WTC11 (cell line): ENCODE measurements around the gene UQCC2. TPM values are rescaled to one million over a fixed set of nuclear protein-coding genes. Genes with fewer than 3 reads are reported as not detected.

Experiments
- ATAC-seq: fragments of 200-7000 bp; cut with Tn5 transposase; 2 replicates; pipeline ENCODE4 v1.10.0; 2021; ENCODE audit warnings: mild to moderate bottlenecking, moderate library complexity
- CTCF ChIA-PET: fragments of 300-600 bp; sonication (Branson Sonifier 250); formaldehyde crosslinking; loops from one replicate; lab custom pipeline; 2021; ENCODE audit warnings: antibody characterized with exemption; lab: Charles Lee
- POLR2A ChIA-PET: fragments of 350-600 bp; sonication (Branson Sonifier 250); formaldehyde crosslinking; loops from one replicate; lab custom pipeline; 2021; ENCODE audit warnings: antibody characterized with exemption; lab: Charles Lee
- DNase-seq: peaks from one replicate; pipeline ENCODE4 v3.0.0; 2021; ENCODE audit warnings: low spot score
- H3K27ac Mint-ChIP-seq: 2 replicates; pipeline ENCODE4 v1.8.0; 2021; ENCODE audit warnings: mixed read lengths
- H3K27me3 Mint-ChIP-seq: 2 replicates; pipeline ENCODE4 v1.8.0; 2021; ENCODE audit warnings: low read depth, mild to moderate bottlenecking, moderate library complexity, mixed read lengths
- H3K36me3 Mint-ChIP-seq: 2 replicates; pipeline ENCODE4 v1.8.0; 2021; ENCODE audit warnings: mixed read lengths
- H3K4me1 Mint-ChIP-seq: 2 replicates; pipeline ENCODE4 v1.8.0; 2022; ENCODE audit warnings: mixed read lengths
- H3K4me3 Mint-ChIP-seq: 2 replicates; pipeline ENCODE4 v1.8.0; 2021; ENCODE audit warnings: mild to moderate bottlenecking, moderate library complexity, mixed read lengths
- H3K9me3 Mint-ChIP-seq: 2 replicates; pipeline ENCODE4 v1.8.0; 2021; ENCODE audit warnings: mixed read lengths
- AR ChIP-seq: fragments of 250-450 bp; sonication (Bioruptor Pico); IDR thresholded peaks from 2 replicates; pipeline ENCODE4 v1.9.0; 2021; ENCODE audit warnings: mild to moderate bottlenecking
- ARID4B ChIP-seq: sonication (generic); formaldehyde crosslinking; IDR thresholded peaks from 2 replicates; pipeline ENCODE4 v1.8.0; 2023; ENCODE audit warnings: missing genetic modification reagents, mild to moderate bottlenecking, borderline replicate concordance
- CREM ChIP-seq: sonication (generic); formaldehyde crosslinking; IDR thresholded peaks from 2 replicates; pipeline ENCODE4 v1.8.1; 2022; ENCODE audit warnings: mild to moderate bottlenecking, missing genetic modification reagents, moderate library complexity
- ELF4 ChIP-seq: sonication (generic); formaldehyde crosslinking; IDR thresholded peaks from 2 replicates; pipeline ENCODE4 v1.8.1; 2022; ENCODE audit warnings: low read depth, mild to moderate bottlenecking, moderate library complexity, missing genetic modification reagents
- ESRRA ChIP-seq: sonication (generic); formaldehyde crosslinking; IDR thresholded peaks from 2 replicates; pipeline ENCODE4 v1.8.1; 2022; ENCODE audit warnings: mild to moderate bottlenecking, missing genetic modification reagents, borderline replicate concordance
- FOXJ3 ChIP-seq: sonication (generic); formaldehyde crosslinking; IDR thresholded peaks from 2 replicates; pipeline ENCODE4 v1.9.0; 2021; ENCODE audit warnings: missing genetic modification reagents, mild to moderate bottlenecking, borderline replicate concordance
- FOXK1 ChIP-seq: sonication (generic); formaldehyde crosslinking; IDR thresholded peaks from 2 replicates; pipeline ENCODE4 v1.8.0; 2022; ENCODE audit warnings: mild to moderate bottlenecking, moderate library complexity, missing genetic modification reagents
- GRHL2 ChIP-seq: fragments of 250-450 bp; sonication (Bioruptor Pico); IDR thresholded peaks from 2 replicates; pipeline ENCODE4 v1.8.0; 2022; ENCODE audit warnings: mild to moderate bottlenecking, moderate library complexity; ENCODE audit not compliant: insufficient replicate concordance, severe bottlenecking
- MYBL2 ChIP-seq: sonication (generic); formaldehyde crosslinking; IDR thresholded peaks from 2 replicates; pipeline ENCODE4 v1.8.1; 2023; ENCODE audit warnings: mild to moderate bottlenecking, moderate library complexity, missing genetic modification reagents
- NFE2L1 ChIP-seq: sonication (generic); formaldehyde crosslinking; IDR thresholded peaks from 2 replicates; pipeline ENCODE4 v1.8.1; 2023; ENCODE audit warnings: missing genetic modification reagents
- NR3C1 ChIP-seq: sonication (generic); formaldehyde crosslinking; conservative IDR thresholded peaks from 2 replicates; pipeline ENCODE4 v1.8.1; 2023; ENCODE audit warnings: low read depth, mild to moderate bottlenecking, missing genetic modification reagents
- RORB ChIP-seq: fragments of 250-450 bp; sonication (Bioruptor Pico); IDR thresholded peaks from 2 replicates; pipeline ENCODE4 v1.9.0; 2021; ENCODE audit warnings: mild to moderate bottlenecking
- SP1 ChIP-seq: sonication (generic); formaldehyde crosslinking; conservative IDR thresholded peaks from 2 replicates; pipeline ENCODE4 v1.8.1; 2022; ENCODE audit warnings: missing genetic modification reagents
- STAT6 ChIP-seq: sonication (generic); formaldehyde crosslinking; conservative IDR thresholded peaks from 2 replicates; pipeline ENCODE4 v1.8.1; 2023; ENCODE audit warnings: mild to moderate bottlenecking, low read depth, missing genetic modification reagents, moderate library complexity
- TEAD1 ChIP-seq: sonication (generic); formaldehyde crosslinking; IDR thresholded peaks from 2 replicates; pipeline ENCODE4 v1.8.0; 2022; ENCODE audit warnings: mild to moderate bottlenecking, missing genetic modification reagents
- TP53 ChIP-seq: sonication (generic); formaldehyde crosslinking; IDR thresholded peaks from 2 replicates; pipeline ENCODE4 v1.8.1; 2023; ENCODE audit warnings: mild to moderate bottlenecking, missing genetic modification reagents
- ZNF396 ChIP-seq: fragments of 250-450 bp; sonication (Bioruptor Pico); IDR thresholded peaks from 2 replicates; pipeline ENCODE4 v1.8.0; 2021; ENCODE audit warnings: mild to moderate bottlenecking, moderate library complexity, borderline replicate concordance
- ZNF532 ChIP-seq: fragments of 250-450 bp; sonication (Bioruptor Pico); IDR thresholded peaks from 2 replicates; pipeline ENCODE4 v1.9.0; 2021; ENCODE audit warnings: mild to moderate bottlenecking, borderline replicate concordance
- total RNA-seq: library from RNA; stranded (reverse); gene quantifications from 3 replicates; pipeline ENCODE4 v1.2.3, GENCODE V29; 2021

Gene UQCC2
- total RNA-seq, 1 experiment from 2014 or later: 65.8 TPM

- no peak for ATAC-seq
- Mint-ChIP-seq H3K4me3 (no peak overlapping the region), H3K36me3 (no peaks in the 10 kb centered on the region), H3K27me3 (peaks cover 4% of the 10 kb centered on the region; the same call in 1 of the 2 replicates), H3K9me3 (no peaks in the 10 kb centered on the region), H3K27ac (no peak overlapping the region), H3K4me1 (peaks cover 21% of the 10 kb centered on the region)
- DNase-seq: no peak
- POLR2A ChIA-PET: no interaction called here
- TF ChIP-seq ZNF532 (CRISPR knock-in tag) (no peak), TP53 (CRISPR knock-in tag) (no peak)
- CTCF ChIA-PET: interaction anchor here (1.0 to 2.1 kb wide), 5 partner anchors 8 to 132 kb away, joined by 3 to 25 read pairs (median 5); partner anchors contain the start of gene UQCC2
Measured at GRCh38 chr6:33722103-33722623, 10.7 kb upstream of the UQCC2 start.

- H3K27ac Mint-ChIP-seq: no peak overlapping the region
- POLR2A ChIA-PET: no interaction called here
- H3K4me3 Mint-ChIP-seq: no peak overlapping the region
- ATAC-seq: no peak
- peaks cover 25% of the 10 kb centered on the region for H3K4me1 Mint-ChIP-seq
- TF ChIP-seq CREM (CRISPR knock-in tag) (no peak), MYBL2 (no peak), FOXK1 (CRISPR knock-in tag) (no peak), GRHL2 (CRISPR knock-in tag) (no peak), ELF4 (CRISPR knock-in tag) (no peak)
- H3K27me3 Mint-ChIP-seq: peaks cover 4% of the 10 kb centered on the region; the same call in 1 of the 2 replicates
- no peak for DNase-seq
- no peaks in the 10 kb centered on the region for H3K9me3 Mint-ChIP-seq
- H3K36me3 Mint-ChIP-seq: no peaks in the 10 kb centered on the region
- CTCF ChIA-PET: interaction anchor here (2.1 kb wide), 2 partner anchors 10 to 50 kb away, joined by 9 to 25 read pairs; partner anchors contain the start of gene UQCC2
Measured at GRCh38 chr6:33721508-33721907, 10.0 kb upstream of the UQCC2 start.

- Mint-ChIP-seq H3K36me3 (no peaks in the 10 kb centered on the region), H3K4me1 (peaks cover 25% of the 10 kb centered on the region), H3K4me3 (no peak overlapping the region), H3K9me3 (no peaks in the 10 kb centered on the region), H3K27me3 (peaks cover 4% of the 10 kb centered on the region; the same call in 1 of the 2 replicates), H3K27ac (no peak overlapping the region)
- CTCF ChIA-PET: no interaction called here
- ATAC-seq (no peak), DNase-seq (no peak)
- POLR2A ChIA-PET: no interaction called here
- TF ChIP-seq ZNF396 (CRISPR knock-in tag) (no peak), NFE2L1 (CRISPR knock-in tag) (no peak), SP1 (CRISPR knock-in tag) (no peak), ARID4B (CRISPR knock-in tag) (no peak), FOXJ3 (CRISPR knock-in tag) (no peak), RORB (CRISPR knock-in tag) (no peak), STAT6 (CRISPR knock-in tag) (no peak), AR (no peak), ESRRA (CRISPR knock-in tag) (no peak), TEAD1 (no peak), NR3C1 (no peak)
Measured at GRCh38 chr6:33720998-33721397, 9.5 kb upstream of the UQCC2 start.
